Renal cortical epithelial cell (primary cell): ENCODE data around the gene COMMD3. TPM values are rescaled to one million over a fixed set of nuclear protein-coding genes. Genes with fewer than 3 reads are reported as not detected.

Source experiments
- DNase-seq: peaks from one replicate; pipeline ENCODE4 v3.0.0-alpha.2; 2011; ENCODE audit warnings: low read depth
- total RNA-seq: library from RNA; depleted of rRNA; stranded (reverse); fragments of >200 nt; gene quantifications from 2 replicates; pipeline ENCODE4 v1.2.3, GENCODE V29; 2014

The COMMD3 gene
- total RNA-seq, 1 donor from 2014 or later: 52.9 TPM

DNA sequence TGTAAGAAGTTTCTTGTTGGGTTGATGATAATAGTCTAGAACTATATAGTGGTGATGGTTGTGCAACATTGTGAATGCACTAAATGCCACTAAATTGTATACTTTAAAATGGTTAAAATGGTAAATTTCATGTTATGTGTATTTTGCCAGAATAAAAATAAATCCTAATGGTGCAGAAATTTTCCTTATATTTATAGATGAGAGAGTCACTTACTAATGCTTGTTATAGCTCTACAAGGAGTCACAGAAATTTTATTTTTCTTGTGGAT lies 50.2 kb downstream of the COMMD3 start:
- DNase-seq: no peak

- DNase-seq: peak; percentile 4
These were observed 50.6 kb downstream of the COMMD3 start for GRCh38 chr10:22366771-22367170.

GRCh38 chr10:22367471-22367870 lies 51.3 kb downstream of the COMMD3 start:
- no peak for DNase-seq

- DNase-seq: no peak
These were observed 52.2 kb downstream of the COMMD3 start for GRCh38 chr10:22368402-22368801.

GRCh38 chr10:22368981-22369380 lies 52.8 kb downstream of the COMMD3 start:
- no peak for DNase-seq

DNA sequence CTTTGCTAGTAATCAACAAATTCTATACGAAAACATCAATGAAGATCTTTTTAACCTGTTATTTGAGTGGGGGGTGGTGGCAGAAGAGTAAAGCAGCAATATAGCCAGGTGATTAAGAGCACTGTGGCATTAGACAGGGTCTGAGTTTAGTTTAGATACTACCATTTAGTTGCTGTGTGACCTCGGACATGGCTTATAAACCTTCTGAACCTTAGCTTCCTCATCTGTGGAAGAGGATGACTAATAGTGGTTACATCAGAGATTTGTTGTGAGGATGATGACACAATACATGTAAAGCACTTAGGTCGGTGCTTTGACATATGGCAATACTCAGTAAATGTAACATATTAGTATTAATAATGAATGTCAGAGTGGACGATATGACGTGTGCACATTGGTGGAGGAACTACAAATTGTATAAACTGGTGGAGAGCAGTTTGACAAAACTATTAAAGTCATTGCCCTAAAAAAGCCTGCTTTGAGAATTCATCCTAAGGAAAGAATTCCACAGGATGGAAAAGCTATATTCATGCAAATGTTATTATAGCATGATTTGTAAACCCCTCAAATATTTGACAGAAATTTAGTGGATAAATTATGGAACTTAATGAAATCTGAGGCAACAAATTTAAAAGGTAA lies 53.4 kb downstream of the COMMD3 start:
- DNase-seq: peak; percentile 65

Other genes with a start within 250 kb of the COMMD3 start
- gene EBLN1, start 98.4 kb upstream of the COMMD3 start, total RNA-seq: not detected in 2 replicates
- gene BMI1, start 4.7 kb downstream of the COMMD3 start, total RNA-seq: 46.2 and 78.9 TPM in 2 replicates
- gene SPAG6, start 29.1 kb downstream of the COMMD3 start, total RNA-seq: 0.70 TPM in 1 of 2 replicates, not detected in the other